NCI-H1092 (cell line): ENCODE data around the gene ST3GAL4.
A peak's percentile ranks its signal among the peaks of the same experiment; 100 is the strongest.
"Not testable (repeated sequence)": the region's sequence is repeated elsewhere in the genome, so short reads cannot be mapped to it uniquely, and the experiment has no call there.

ENCODE experiments used
- DNase-seq: peaks from one replicate; lab custom pipeline; 2025; lab: John Stamatoyannopoulos, UW

The ST3GAL4 gene

GRCh38 chr11:126364735-126365134 is 9.2 kb downstream of the ST3GAL4 start:
- DNase-seq = not testable (repeated sequence)

DNA sequence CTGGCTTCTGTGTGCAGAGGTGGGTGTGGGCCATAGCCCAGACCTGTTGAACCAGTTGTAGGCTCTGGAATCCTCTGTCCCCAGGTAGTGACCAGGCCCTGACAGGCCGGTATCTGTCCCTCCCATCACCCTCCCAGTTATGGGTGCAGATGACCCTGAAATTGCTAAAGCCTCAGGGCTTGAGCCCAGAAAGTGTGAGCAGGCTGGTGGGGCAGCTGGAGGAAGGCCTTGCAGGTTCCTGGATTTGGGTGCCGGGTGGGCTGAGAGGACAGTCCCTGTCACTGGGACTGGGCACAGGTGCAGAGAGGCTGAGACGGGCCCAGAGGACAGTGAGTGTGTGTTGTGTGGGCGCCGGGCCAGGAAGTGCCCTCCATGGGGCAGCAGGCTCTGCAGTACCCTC is 10.0 kb downstream of the ST3GAL4 start:
- not testable (repeated sequence) for DNase-seq

GRCh38 chr11:126366064-126366822 is 10.8 kb downstream of the ST3GAL4 start:
- peak; percentile 26 for DNase-seq

- DNase-seq = not testable (repeated sequence)
These were observed 11.6 kb downstream of the ST3GAL4 start for GRCh38 chr11:126366823-126367654.

GRCh38 chr11:126367806-126368205 is 12.3 kb downstream of the ST3GAL4 start:
- not testable (repeated sequence) for DNase-seq

- DNase-seq = peak; percentile 82
These were observed 13.0 kb downstream of the ST3GAL4 start for GRCh38 chr11:126368336-126369119.

- no peak for DNase-seq
These were observed 14.5 kb downstream of the ST3GAL4 start for GRCh38 chr11:126370016-126370415.

GRCh38 chr11:126371595-126371994 is 16.1 kb downstream of the ST3GAL4 start:
- no peak for DNase-seq

GRCh38 chr11:126373389-126374066 is 18.0 kb downstream of the ST3GAL4 start:
- not testable (repeated sequence) for DNase-seq

DNA sequence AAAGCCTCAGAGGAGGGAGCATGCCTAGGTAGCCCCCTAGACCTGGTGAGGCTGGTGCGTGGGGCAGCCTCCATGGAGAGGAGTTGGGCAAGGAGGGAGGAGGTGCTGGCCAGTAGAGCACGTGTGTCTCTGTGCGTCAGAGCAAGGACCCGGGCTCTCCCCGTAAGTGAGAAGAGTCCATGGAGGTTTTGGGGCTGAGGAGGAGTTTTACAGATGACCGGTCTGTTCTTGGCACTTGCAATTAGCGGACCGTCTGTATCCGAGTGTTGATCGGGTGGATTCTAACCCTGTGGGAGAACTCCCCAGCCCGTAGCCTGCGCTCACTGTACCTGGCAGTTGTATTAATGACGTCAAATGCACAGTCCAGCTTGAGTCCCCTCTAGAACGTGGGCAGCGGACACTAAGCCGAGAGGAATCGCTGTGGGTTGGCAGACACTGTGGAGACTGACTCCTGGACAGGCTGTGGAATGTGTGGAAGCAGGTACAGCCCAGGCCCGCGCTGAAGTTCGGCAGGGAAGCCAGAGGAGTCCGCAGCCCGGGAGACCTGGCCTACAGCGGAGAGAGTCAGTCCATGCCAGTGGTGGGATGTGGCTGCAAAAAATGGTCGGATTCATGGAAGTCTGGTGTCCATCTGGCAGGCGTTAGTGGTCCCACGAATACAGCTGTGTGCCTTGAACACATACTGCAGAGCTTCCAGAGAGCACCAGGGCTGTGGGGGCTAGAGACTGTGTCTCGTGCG is 19.2 kb downstream of the ST3GAL4 start:
- not testable (repeated sequence) for DNase-seq

- no peak for DNase-seq
These were observed 20.2 kb downstream of the ST3GAL4 start for GRCh38 chr11:126375726-126376125.

DNA sequence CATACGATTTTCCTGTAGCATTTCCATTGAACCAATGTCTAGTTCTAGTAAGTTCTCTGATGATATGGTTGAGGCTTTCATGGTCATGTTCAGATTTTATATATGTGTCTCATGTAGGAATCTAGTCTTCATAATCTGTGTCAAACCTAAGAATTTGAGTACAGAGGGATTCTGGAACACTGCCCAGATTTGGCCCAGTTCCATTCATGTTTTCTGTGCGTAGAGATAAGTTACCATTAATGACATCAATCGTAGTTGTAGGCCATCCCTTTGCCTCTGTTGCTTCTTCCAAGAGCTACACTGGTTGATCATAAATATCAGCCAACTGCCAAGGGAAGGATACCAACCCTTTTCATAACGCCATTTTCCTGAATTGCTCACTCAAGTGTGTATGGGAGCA is 23.3 kb downstream of the ST3GAL4 start:
- DNase-seq = no peak

- no peak for DNase-seq
These were observed 25.4 kb downstream of the ST3GAL4 start for GRCh38 chr11:126380909-126381308.

DNA sequence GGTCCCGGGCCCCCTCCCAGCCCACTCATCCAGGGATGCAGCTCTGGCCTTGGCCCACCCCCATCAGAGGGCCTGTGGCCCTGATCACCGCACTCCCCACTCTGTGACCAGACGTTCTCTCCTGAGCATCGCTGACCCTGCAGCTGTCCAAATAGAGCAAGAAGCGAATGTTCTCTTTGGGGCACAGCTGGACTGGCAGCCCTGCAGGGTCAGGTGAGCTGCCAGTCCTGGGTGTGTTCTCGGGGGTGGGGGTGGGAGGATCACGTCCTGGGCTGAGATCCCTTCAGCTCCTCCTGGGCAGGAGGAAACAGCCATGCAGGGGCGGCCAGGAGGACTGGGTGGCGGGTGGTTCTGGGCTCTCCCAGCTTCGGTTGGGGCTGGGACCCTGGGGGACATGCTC is 26.5 kb downstream of the ST3GAL4 start:
- DNase-seq = not testable (repeated sequence)

- not testable (repeated sequence) for DNase-seq
These were observed 27.2 kb downstream of the ST3GAL4 start for GRCh38 chr11:126382641-126383040.

- DNase-seq = no peak
These were observed 28.2 kb downstream of the ST3GAL4 start for GRCh38 chr11:126383339-126384335.

DNA sequence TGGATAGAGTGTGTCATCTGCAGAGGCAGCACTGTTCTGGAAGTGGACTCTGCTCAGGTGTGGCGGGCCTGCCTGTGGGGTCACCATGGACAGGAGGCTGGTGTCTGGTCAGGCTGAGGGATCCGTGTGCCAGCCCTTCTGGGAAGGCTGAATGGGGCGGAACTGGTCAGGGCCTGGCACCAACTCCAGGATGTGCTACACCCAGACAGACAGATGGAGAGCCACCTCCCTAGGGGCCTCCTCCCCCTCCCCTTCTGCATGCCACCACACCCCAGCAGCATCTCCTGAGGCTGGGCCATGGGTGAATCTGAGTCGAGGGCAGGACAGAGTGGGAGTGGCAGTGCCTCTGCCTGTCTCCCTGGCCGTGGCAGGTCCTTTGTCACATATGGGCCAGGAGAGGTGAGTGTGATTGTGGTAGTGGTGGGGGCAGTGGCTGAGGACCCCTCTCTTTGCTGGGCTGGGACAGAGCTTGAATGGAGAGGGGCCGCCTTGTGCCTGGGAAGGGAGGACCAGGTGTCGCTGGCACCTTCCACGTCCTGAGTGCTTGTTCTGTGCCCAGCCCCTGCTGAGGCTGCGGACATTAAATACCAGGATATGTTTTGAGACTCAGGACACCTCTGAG is 29.1 kb downstream of the ST3GAL4 start:
- DNase-seq = no peak

- DNase-seq = peak; percentile 65
These were observed 30.7 kb downstream of the ST3GAL4 start for GRCh38 chr11:126385991-126386728.

GRCh38 chr11:126386729-126387071 is 31.2 kb downstream of the ST3GAL4 start:
- not testable (repeated sequence) for DNase-seq
